ENCODE data around the gene IQGAP3.
"Not testable (repeated sequence)": the region's sequence is repeated elsewhere in the genome, so short reads cannot be mapped to it uniquely, and the experiment has no call there.

IQGAP3 gene

DNA sequence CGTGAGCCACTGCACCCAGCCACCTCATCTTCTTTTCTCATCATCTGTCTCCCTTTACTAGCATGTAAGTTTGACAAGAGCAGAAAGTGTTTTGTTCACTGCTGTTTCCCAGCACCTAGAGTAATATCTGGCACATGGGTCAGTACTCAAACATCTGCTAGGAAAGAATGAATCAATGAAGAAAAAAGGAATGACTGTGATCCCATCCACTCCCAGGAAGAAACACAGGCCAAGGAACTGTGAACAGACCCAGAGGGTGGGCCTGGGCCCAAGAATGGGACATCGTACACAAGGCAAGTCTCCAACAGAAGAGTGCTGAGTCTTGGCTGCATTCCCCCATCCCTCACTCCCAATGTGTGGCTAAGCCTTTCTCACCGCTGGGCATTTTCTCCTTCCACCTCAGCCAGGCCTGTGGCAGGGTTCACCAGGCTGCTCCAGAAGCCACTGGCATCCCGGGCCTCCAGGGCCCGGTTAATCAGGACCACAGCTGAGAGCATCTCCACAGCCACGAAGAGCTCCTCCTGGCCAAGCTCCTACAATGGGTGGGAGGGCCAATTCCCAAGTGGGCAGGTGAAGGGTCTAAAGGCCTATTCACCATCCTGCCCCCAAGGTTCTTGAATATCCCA is 18.4 kb downstream of the IQGAP3 start:
- DNase-seq = no peak
- TF ChIP-seq EZH2 (optimal IDR thresholded peaks at IDR 0.05; ENCODE audit: low read depth, low read length) (no peak), EZH2phosphoT487 (IDR thresholded peaks at IDR 0.05; ENCODE audit: low read length) (no peak)
- TF ChIP-seq, protein P1, sequence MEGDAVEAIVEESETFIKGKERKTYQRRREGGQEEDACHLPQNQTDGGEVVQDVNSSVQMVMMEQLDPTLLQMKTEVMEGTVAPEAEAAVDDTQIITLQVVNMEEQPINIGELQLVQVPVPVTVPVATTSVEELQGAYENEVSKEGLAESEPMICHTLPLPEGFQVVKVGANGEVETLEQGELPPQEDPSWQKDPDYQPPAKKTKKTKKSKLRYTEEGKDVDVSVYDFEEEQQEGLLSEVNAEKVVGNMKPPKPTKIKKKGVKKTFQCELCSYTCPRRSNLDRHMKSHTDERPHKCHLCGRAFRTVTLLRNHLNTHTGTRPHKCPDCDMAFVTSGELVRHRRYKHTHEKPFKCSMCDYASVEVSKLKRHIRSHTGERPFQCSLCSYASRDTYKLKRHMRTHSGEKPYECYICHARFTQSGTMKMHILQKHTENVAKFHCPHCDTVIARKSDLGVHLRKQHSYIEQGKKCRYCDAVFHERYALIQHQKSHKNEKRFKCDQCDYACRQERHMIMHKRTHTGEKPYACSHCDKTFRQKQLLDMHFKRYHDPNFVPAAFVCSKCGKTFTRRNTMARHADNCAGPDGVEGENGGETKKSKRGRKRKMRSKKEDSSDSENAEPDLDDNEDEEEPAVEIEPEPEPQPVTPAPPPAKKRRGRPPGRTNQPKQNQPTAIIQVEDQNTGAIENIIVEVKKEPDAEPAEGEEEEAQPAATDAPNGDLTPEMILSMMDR (IDR thresholded peaks at IDR 0.05; ENCODE audit: low read length) = no peak
- H3K9me2 ChIP-seq (replicated peaks; ENCODE audit: insufficient read depth, low read length) = no peaks in the 10 kb centered on the region
- H3K27me3 ChIP-seq (replicated peaks; ENCODE audit: insufficient read depth, low read length) = no peaks in the 10 kb centered on the region
- no peak overlapping the region for H2AFZ ChIP-seq (ENCODE audit: low read length)
- H3K4me3 ChIP-seq (ENCODE audit: low read length) = no peak overlapping the region
- no peaks in the 10 kb centered on the region for H3K9me3 ChIP-seq (replicated peaks; ENCODE audit: insufficient read depth, low read length)
- no peaks in the 10 kb centered on the region for H3F3A ChIP-seq (ENCODE audit: insufficient read depth, low read length)
- no peak overlapping the region for H3K4me2 ChIP-seq (ENCODE audit: low read depth, low read length)
- H3K36me3 ChIP-seq (replicated peaks; ENCODE audit: insufficient read depth, low read length) = no peaks in the 10 kb centered on the region
- H3K79me2 ChIP-seq (ENCODE audit: low read length) = no peaks in the 10 kb centered on the region
- H3K9ac ChIP-seq (ENCODE audit: low read length) = no peak overlapping the region
- no peak overlapping the region for H3K27ac ChIP-seq (ENCODE audit: low read length)
- H3K4me1 ChIP-seq (ENCODE audit: low read length) = no peaks in the 10 kb centered on the region
- no peaks in the 10 kb centered on the region for H4K20me1 ChIP-seq (ENCODE audit: insufficient read depth, low read length)

DNA sequence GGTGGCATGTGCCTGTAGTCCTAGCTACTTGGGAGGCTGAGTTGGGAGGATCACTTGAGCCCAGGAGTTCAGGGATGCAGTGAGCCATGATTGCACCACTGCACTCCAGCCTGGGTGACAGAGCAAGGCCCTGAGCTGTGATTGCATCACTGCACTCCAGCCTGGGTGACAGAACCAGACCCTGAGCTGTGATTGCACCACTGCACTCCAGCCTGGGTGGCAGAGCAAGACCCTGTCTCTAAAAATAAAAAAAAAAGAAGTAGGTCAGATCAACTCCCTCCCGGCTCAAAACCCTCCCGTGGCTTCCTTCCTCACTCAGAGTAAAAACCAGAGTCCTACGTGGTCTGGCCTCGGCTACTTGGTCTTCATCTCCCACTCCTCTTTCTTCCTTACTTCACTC is 19.4 kb downstream of the IQGAP3 start:
- H3K4me2 ChIP-seq (ENCODE audit: low read depth, low read length); H3K27ac ChIP-seq (ENCODE audit: low read length); DNase-seq; H3K27me3 ChIP-seq (replicated peaks; ENCODE audit: insufficient read depth, low read length); H3K4me1 ChIP-seq (ENCODE audit: low read length); H3K9me2 ChIP-seq (replicated peaks; ENCODE audit: insufficient read depth, low read length); H3K9ac ChIP-seq (ENCODE audit: low read length); H3F3A ChIP-seq (ENCODE audit: insufficient read depth, low read length); H3K9me3 ChIP-seq (replicated peaks; ENCODE audit: insufficient read depth, low read length); H3K79me2 ChIP-seq (ENCODE audit: low read length); H4K20me1 ChIP-seq (ENCODE audit: insufficient read depth, low read length); H3K36me3 ChIP-seq (replicated peaks; ENCODE audit: insufficient read depth, low read length); H3K4me3 ChIP-seq (ENCODE audit: low read length); H2AFZ ChIP-seq (ENCODE audit: low read length): not testable (repeated sequence)

DNA sequence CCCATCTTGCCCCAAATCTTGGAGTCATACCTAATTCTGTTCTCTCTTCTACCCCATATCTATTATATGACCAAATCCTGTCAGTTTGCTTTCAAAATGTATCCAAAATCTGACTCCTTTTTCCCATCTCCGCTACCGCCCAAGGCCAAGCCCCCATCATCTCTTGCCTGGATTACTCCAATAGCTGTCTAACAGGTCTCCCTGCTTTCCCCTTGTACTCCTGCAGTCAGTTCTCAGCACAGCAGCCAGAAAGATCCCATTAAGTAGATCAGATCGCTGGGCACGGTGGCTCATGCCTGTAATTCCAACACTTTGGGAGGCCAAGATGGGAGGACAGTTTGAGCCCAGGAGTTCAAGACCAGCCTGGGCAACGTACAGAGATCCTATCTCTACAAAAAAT is 19.8 kb downstream of the IQGAP3 start:
- no peak overlapping the region for H3K27ac ChIP-seq (ENCODE audit: low read length)
- H3K4me2 ChIP-seq (ENCODE audit: low read depth, low read length) = no peak overlapping the region
- no peaks in the 10 kb centered on the region for H3K36me3 ChIP-seq (replicated peaks; ENCODE audit: insufficient read depth, low read length)

DNA sequence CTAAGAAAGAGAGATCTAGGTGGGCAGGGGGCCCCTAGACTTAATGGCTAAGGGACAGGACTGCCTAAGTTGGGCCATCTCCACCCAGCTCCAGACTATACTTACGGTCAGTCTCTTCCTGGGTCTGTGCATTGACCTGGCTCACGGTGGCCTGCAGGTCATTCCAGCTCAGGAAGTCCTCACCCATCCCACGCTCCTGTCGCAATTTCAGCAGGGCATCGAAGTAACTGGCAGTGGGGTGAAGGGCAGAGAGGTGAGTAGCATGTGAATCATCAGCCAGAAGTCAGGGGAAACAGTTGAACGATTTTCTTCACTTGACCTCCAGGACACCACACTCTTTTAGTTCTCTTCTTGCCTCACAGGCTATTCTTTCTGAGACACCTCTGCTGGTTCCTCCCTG is 20.5 kb downstream of the IQGAP3 start:
- no peak overlapping the region for H3K9ac ChIP-seq (ENCODE audit: low read length)
- no peak for DNase-seq
- H4K20me1 ChIP-seq (ENCODE audit: insufficient read depth, low read length) = no peaks in the 10 kb centered on the region
- TF ChIP-seq EZH2phosphoT487 (IDR thresholded peaks at IDR 0.05; ENCODE audit: low read length) (no peak), EZH2 (optimal IDR thresholded peaks at IDR 0.05; ENCODE audit: low read depth, low read length) (no peak)
- TF ChIP-seq, protein P1 (IDR thresholded peaks at IDR 0.05; ENCODE audit: low read length) = no peak
- no peaks in the 10 kb centered on the region for H3F3A ChIP-seq (ENCODE audit: insufficient read depth, low read length)
- no peak overlapping the region for H3K4me2 ChIP-seq (ENCODE audit: low read depth, low read length)
- H3K9me2 ChIP-seq (replicated peaks; ENCODE audit: insufficient read depth, low read length) = no peaks in the 10 kb centered on the region
- no peaks in the 10 kb centered on the region for H3K27me3 ChIP-seq (replicated peaks; ENCODE audit: insufficient read depth, low read length)
- no peak overlapping the region for H2AFZ ChIP-seq (ENCODE audit: low read length)
- H3K27ac ChIP-seq (ENCODE audit: low read length) = no peak overlapping the region
- no peaks in the 10 kb centered on the region for H3K9me3 ChIP-seq (replicated peaks; ENCODE audit: insufficient read depth, low read length)
- no peaks in the 10 kb centered on the region for H3K36me3 ChIP-seq (replicated peaks; ENCODE audit: insufficient read depth, low read length)
- H3K4me1 ChIP-seq (ENCODE audit: low read length) = no peaks in the 10 kb centered on the region
- no peaks in the 10 kb centered on the region for H3K79me2 ChIP-seq (ENCODE audit: low read length)
- no peak overlapping the region for H3K4me3 ChIP-seq (ENCODE audit: low read length)

More for the DNA sequence above, 19.8 kb downstream of the IQGAP3 start:
- H3K4me1 ChIP-seq (ENCODE audit: low read length) = no peaks in the 10 kb centered on the region
- H3F3A ChIP-seq (ENCODE audit: insufficient read depth, low read length) = no peaks in the 10 kb centered on the region
- H3K9me3 ChIP-seq (replicated peaks; ENCODE audit: insufficient read depth, low read length) = no peaks in the 10 kb centered on the region
- H2AFZ ChIP-seq (ENCODE audit: low read length) = no peak overlapping the region
- H3K79me2 ChIP-seq (ENCODE audit: low read length) = no peaks in the 10 kb centered on the region
- TF ChIP-seq EZH2 (optimal IDR thresholded peaks at IDR 0.05; ENCODE audit: low read depth, low read length) = no peak
- no peak for TF ChIP-seq EZH2phosphoT487 (IDR thresholded peaks at IDR 0.05; ENCODE audit: low read length)
- TF ChIP-seq, protein P1 (IDR thresholded peaks at IDR 0.05; ENCODE audit: low read length) = no peak
- no peak for DNase-seq
- no peak overlapping the region for H3K4me3 ChIP-seq (ENCODE audit: low read length)
- H3K9ac ChIP-seq (ENCODE audit: low read length) = no peak overlapping the region
- H3K27me3 ChIP-seq (replicated peaks; ENCODE audit: insufficient read depth, low read length) = no peaks in the 10 kb centered on the region
- no peaks in the 10 kb centered on the region for H3K9me2 ChIP-seq (replicated peaks; ENCODE audit: insufficient read depth, low read length)
- H4K20me1 ChIP-seq (ENCODE audit: insufficient read depth, low read length) = no peaks in the 10 kb centered on the region
